HTERT RPE-1 (cell line): ENCODE measurements around the gene ESPL1.
"Not testable (repeated sequence)": the region's sequence is repeated elsewhere in the genome, so short reads cannot be mapped to it uniquely, and the experiment has no call there.

Source experiments
- in situ Hi-C: fragments of 300-500 bp; cut with MboI; formaldehyde crosslinking; loops from 4 replicates; pipeline ENCODE4 v1.14.3; 2020; ENCODE audit warnings: low sequenced_read_pairs

ESPL1 gene

DNA sequence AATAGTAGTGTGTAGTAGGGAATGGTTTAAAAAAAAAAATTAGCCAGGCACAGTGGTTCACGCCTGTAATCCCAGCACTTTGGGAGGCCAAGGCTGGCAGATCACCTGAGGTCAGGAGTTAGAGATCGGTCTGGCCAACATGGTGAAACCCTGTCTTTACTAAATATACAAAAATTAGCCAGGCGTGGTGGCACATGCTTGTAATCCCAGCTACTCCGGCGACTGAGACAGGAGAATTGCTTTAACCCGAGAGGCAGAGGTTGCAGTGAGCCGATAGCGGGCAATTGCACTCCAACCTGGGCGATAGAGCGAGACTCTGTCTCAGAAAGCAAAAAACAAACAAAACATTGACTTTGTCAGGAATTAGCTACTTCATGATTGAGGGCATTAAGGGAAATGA is 29.0 kb downstream of the ESPL1 start:
- in situ Hi-C loops, result not testable (repeated sequence)

DNA sequence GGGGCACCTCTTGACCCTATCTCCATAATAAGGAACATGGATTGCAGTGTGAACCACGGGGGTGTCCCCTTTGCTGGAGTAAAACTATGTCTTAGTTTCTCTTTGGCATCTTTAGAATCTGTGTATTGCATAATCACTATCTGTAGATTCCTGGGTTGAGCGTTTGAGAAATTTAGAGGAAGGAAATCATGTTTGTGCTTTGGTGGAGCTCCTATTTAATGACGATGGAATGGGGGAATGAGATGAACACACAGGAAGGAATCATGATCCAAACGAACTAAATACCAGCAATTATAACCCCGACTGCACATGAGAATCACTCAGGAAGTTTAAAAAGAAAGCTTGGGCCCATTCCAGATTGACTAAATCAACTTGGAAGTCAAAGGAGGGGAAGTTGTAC is 30.1 kb downstream of the ESPL1 start:
- in situ Hi-C loops, result no loop called here

- in situ Hi-C loops, result no loop called here
These were observed 31.0 kb downstream of the ESPL1 start for GRCh38 chr12:53299101-53299453.

- in situ Hi-C loops, result no loop called here
These were observed 31.5 kb downstream of the ESPL1 start, which contains the start of gene MYG1 for GRCh38 chr12:53299454-53300180. Gene MYG1 (plus strand): TSS chr12:53299695. CDS start chr12:53299738, 43 bp downstream.

DNA sequence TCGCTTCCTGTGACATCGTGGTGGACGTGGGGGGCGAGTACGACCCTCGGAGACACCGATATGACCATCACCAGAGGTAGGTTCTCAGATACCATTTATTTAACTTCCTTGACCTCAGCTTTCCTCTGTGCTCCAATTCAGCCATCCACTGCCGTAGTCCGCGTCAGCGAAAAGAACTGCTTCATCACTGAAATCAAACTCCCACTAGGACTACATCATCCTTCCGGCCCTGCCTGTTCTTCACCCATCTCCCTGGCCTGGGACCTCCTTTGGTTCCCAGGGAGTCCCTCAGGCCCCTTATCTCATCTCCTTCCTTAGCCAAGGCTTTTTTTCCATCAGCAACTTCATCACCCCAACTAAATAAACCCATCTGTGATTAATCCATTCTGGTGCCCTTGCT is 32.1 kb downstream of the ESPL1 start:
- in situ Hi-C loops, result no loop called here

- in situ Hi-C loops, result no loop called here
These were observed 34.8 kb downstream of the ESPL1 start for GRCh38 chr12:53302903-53303302.

- in situ Hi-C loops, result no loop called here
These were observed 38.7 kb downstream of the ESPL1 start for GRCh38 chr12:53306826-53307225.

- in situ Hi-C loops, result no loop called here
These were observed 40.2 kb downstream of the ESPL1 start for GRCh38 chr12:53308276-53308675.

DNA sequence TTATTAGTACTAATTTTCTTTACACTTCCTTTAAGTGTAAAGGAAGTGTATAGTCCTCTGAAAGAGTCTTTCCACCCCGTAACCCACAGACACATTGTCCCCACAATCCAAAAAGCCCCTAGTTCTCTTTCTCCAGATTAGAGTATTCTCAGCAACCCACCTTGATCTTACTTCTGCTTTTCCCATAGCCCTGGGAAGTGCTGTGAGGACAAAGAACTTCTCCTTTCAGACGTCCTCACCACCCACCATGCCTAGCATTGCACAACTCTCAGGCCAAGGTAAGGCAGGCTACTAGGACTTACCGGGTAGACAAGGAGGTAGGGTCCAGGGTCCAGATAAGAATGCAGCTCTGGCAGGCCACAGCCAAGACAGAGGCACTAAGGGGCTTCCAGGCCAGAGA is 45.9 kb downstream of the ESPL1 start:
- in situ Hi-C loops, result no loop called here

DNA sequence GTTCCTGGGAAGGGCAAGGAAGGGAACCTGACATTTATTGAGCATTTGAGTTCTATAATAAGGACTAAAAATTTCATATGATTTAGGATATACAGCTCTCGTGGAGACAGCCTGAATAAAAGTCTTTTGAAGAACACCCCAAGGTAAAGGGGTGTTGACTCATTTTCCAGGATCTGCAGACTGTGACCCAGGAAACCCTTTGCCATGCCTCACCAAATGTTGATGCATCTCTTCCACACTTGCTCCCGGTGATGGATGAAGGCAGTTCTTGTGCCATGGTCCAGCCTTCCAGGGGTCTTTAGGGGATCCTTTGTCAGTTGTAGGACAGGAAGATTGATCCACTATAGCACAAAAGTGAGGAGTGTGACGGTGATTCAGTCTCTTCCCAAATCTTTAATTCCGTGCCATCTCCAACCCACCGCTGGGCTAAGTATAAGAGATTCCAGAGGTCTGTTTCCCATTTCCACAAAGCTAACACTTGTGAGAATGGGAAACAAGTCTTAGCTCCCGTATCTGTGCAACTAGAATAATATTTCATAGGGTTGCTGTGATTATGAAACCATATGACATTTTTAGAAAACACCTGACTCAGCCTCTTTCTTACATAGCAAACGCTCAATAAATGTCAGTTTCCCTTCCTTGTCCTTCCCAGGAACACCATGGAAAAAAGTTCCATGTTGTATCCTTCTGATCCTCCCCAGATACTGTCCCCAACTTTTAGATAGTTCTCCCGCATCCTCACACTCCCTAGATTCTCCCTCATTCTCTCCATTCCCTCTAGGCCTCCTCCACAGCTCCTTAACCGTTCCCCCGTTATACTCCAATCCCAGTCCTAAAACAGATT is 52.5 kb downstream of the ESPL1 start:
- in situ Hi-C loops, result no loop called here

- in situ Hi-C loops, result no loop called here
These were observed 56.1 kb downstream of the ESPL1 start for GRCh38 chr12:53324113-53324778.

DNA sequence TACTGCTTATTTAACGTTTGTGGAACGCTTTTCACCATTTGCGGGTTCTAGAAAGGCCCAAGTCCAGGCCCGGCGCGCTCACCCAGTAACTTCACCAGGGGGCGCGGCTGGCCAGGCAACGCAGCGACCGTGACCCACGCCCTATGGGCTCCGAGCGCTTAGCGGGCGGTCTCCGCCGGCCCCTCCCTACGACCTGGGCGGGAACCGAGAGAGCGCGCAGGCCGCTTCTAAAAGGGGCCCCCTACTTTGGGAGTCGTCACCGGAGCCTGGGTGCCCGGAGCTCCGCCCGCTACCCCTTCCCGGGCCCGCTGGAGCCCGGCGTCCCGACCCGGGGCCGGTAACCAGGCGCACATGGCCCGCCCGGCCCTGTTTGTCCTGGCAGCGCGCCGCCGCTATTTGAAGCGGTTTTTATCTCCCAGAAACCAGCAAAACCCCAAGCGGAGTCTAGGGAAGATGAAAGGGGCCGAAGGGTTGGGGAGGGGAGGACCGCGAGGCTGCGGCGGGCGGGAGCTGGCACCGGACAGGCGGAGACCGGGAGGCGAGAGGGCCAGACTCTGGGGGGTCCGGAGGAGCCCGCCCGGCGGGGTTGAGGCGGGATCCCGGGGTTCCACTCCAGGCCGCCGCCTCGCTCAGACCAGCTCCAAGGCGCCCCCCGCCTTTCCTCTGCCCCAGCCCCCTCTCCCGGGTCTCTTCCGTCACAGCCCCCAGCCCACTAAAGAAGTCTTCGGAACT is 56.8 kb downstream of the ESPL1 start:
- in situ Hi-C loops, result loop anchor here (25.0 kb wide), 1 partner anchor 112 kb away; the partner anchor contains the start of gene PRR13

GRCh38 chr12:53325511-53326061 is 57.5 kb downstream of the ESPL1 start:
- in situ Hi-C loops, result loop anchor here (25.0 kb wide), 1 partner anchor 112 kb away; the partner anchor contains the start of gene PRR13

GRCh38 chr12:53326460-53327185 is 58.5 kb downstream of the ESPL1 start:
- in situ Hi-C loops, result loop anchor here (25.0 kb wide), 1 partner anchor 111 kb away; the partner anchor contains the start of gene PRR13

DNA sequence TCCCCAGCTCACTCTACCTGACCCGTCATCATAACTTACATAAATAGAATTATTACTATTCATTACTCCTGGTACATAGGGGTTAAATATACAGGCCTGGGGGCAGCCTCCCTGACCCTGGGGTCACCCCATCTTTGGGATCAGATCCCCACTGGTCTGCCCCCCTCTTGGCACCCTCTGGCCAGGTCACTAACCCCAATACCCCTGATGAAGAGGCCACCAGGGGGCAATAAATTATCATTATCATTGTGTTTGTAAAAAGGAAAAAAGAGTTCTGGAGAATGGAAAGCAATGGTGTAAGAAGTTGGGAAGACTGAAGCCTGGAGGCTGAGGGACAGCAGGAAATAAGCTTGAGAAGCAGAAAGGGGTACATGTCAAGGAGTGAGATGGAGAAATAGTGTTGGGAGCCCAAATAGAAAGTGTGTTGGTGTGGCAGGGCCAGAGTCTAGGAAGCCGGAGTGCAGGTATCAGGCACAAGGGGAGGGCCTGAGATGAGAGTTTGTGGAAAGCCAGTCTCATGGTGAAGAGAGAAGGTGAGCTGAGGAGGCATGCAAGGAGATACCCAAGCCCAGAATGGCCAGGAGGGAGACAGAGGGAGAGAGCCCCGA is 59.4 kb downstream of the ESPL1 start:
- in situ Hi-C loops, result loop anchor here (25.0 kb wide), 1 partner anchor 110 kb away; the partner anchor contains the start of gene PRR13

DNA sequence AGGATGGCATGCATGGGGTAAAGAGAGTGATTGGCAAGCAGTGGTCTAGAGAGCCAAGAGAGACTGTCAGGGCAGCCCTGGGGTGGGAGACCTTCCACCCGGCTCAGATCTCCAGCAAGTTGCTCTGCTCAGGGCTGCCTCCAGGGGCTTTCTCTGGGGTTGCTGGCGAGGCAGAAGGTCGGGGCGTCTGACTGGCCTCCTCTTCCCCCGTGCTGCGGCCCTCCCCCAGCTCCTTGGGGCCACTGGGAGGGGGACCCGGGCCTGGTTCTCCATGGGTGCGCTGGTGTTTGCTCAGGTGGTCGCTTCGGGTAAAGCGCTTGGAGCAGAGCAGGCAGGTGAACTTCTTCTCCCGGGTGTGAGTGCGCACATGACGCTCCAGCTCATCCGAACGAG is 59.9 kb downstream of the ESPL1 start:
- in situ Hi-C loops, result loop anchor here (25.0 kb wide), 1 partner anchor 109 kb away; the partner anchor contains the start of gene PRR13

DNA sequence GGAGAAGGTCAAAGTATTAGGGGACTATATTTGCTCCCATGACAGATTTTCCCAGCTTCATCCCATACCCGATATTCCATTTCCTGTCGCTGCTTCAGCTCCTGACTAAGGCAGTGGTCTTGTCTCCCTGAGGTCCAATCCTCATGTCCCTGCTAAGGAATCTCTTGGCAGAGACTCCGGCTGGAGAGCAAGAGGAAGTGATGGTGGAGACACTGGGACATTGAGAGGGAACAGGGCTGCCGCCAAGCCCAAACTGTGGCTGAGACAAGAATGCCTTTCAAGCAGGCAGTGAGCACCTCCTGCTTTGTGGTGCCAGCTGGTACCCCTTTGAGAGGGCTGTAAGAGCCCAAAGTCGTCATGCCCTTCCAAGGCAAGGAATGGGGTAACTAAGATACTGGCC is 62.6 kb downstream of the ESPL1 start:
- in situ Hi-C loops, result loop anchor here (25.0 kb wide), 1 partner anchor 107 kb away; the partner anchor contains the start of gene PRR13

DNA sequence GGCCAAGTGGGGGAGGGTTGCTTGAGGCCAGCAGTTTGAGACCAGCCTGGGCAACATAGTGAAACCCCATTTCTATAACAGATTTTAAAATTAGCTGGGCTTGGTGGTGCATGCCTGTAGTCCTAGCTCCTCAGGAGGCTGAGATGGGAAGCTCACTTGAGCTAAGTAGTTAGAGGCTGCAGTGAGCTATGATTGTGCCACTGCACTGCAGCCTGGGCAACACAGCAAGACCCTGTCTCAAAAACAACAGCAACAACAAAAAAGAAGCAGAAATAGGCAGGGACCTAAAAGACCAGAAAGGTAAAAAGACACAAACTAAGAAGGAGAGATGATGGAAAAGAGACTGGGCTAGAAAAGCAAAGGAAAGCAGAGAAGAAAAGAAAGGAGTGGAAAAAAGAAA is 64.2 kb downstream of the ESPL1 start:
- in situ Hi-C loops, result loop anchor here (25.0 kb wide), 1 partner anchor 105 kb away; the partner anchor contains the start of gene PRR13

GRCh38 chr12:53332744-53333143 is 64.6 kb downstream of the ESPL1 start:
- in situ Hi-C loops, result loop anchor here (25.0 kb wide), 1 partner anchor 105 kb away; the partner anchor contains the start of gene PRR13
